HG02588 (cell line): ENCODE measurements around the gene PRPSAP2.
A peak's percentile ranks its signal among the peaks of the same experiment; 100 is the strongest.
"Not testable (repeated sequence)": the region's sequence is repeated elsewhere in the genome, so short reads cannot be mapped to it uniquely, and the experiment has no call there.

ENCODE experiments used
- ATAC-seq: cut with Tn5 transposase; IDR thresholded peaks from one replicate; pipeline ENCODE4 v1.9.1; 2021; ENCODE audit warnings: mild to moderate bottlenecking, moderate library complexity; ENCODE audit not compliant: unreplicated experiment

The PRPSAP2 gene

DNA sequence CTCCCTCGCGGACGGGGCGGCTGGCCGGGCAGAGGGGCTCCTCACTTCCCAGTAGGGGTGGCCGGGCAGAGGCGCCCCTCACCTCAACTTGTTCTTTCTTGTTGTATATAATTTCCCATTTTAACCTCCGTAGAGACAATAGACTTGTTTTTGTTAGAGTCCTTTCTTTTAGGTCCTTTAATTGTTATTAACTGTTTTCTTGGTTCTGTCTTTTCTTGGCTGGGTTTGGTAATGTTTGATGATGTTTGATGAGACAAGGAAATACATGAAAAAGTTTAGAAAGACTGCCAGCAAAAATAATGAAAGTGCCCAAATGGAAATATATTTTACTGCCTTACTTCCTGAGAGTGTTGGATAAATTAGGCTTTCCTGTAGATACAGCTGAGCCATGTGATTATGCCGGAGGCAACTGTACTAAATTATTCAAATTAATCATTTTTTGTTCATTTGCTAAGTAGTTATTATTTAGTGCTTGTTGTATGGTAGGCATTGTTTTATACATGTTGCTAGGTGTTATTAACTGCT is 30.9 kb downstream of the PRPSAP2 start:
- ATAC-seq = no peak

DNA sequence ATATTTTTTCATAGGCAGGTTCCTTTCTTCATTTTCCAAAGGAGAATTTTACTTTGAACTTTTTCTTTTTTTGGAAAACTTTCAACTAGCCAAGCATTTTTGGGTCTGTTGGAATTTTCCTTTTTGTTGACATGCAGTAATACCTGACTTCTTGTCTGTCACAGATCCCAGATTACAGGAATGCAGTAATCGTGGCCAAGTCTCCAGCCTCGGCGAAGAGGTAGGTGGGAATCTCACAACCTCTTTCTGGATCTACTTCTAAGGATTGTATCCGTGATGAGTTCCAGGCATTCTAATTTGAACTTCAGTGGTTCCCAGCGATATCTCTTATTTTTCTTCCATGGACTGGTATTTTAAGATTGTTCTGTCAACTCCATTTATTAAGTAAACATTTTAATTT is 31.7 kb downstream of the PRPSAP2 start:
- ATAC-seq = no peak

GRCh38 chr17:18891541-18891940 is 33.6 kb downstream of the PRPSAP2 start:
- no peak for ATAC-seq

DNA sequence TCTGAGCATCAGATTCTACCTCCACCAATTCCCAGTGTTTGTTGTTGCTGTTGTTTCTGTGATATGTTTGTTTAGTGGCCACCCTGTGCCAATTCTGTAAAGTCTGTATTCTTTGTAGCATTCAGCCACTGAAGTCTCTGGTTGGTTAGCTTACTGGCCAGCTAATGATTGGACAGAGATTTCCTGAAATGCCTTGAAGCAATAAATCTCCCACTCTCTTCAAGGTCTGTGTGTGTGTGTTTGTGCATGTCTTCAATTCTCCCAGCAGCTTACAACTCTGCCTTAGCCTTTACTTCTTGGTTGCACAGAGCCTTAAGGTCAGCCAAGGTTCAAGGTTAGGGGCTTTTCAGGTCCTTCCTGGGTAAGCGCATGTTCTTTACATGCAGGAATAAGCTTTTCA is 38.2 kb downstream of the PRPSAP2 start:
- ATAC-seq = no peak

- no peak for ATAC-seq
These were observed 39.0 kb downstream of the PRPSAP2 start for GRCh38 chr17:18896947-18897346.

DNA sequence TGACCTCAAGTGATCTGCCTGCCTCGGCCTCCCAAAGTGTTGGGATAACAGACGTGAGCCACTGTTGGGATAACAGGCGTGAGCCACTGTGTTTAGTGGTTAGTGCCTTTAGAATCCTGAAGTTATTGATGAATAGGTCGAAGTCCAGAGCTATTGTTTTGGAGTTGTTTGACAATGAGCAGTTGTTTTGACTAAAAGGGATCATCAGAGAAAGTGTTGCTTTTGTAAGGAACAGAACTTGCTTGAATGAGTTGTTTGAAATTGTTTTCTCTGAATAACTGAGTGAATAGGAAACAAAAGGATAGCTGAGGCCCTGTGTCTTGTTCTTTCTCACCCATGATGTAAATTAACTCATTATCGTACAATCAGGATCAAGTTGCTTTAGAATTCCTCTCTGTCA is 46.6 kb downstream of the PRPSAP2 start:
- no peak for ATAC-seq

- no peak for ATAC-seq
These were observed 47.3 kb downstream of the PRPSAP2 start for GRCh38 chr17:18905226-18905625.

DNA sequence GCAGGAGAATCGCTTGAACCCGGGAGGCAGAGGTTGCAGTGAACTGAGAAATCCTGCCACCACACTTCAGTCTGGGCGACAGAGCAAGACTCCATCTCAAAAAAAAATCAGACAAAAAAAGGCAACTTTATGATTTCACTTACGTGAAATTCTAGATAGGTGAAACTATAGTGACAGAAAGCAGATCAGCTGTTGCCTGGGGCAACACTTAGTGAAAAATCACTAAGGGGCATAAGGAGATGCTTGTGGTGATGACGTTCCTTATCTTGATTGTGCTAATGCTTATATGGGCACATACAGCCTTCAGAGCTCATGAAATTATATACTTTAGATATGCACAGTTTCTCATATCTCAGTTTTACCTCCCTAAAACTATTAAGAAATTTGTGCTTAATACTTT is 52.4 kb downstream of the PRPSAP2 start:
- ATAC-seq = no peak

- no peak for ATAC-seq
These were observed 53.0 kb downstream of the PRPSAP2 start for GRCh38 chr17:18910881-18911280.

- ATAC-seq = no peak
These were observed 59.0 kb downstream of the PRPSAP2 start for GRCh38 chr17:18916816-18917500.

DNA sequence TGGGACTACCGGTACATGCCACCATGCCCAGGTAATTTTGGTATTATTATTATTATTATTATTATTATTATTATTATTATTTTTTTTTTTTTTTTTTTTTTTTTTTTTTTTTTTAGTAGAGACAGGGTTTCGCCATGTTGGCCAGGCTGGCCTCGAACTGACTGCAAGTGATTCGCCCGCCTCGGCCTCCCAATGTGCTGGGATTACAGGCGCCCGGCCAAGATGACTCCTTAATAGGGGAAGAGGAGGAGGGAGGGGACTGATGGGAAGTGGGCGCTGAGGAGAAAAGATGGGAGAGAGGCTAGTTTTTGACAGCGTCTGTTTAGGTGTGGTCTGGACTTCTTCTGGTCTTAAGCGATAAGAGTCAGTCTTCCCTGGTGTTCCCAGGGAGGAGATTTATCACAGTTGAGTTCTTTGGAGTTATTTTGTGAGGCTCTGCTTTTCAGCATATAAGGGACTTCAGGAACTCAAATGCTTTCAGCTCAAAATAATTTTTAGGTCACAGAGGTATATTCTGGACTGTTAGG is 59.6 kb downstream of the PRPSAP2 start:
- no peak for ATAC-seq

GRCh38 chr17:18919963-18920362 is 62.0 kb downstream of the PRPSAP2 start:
- ATAC-seq = no peak

DNA sequence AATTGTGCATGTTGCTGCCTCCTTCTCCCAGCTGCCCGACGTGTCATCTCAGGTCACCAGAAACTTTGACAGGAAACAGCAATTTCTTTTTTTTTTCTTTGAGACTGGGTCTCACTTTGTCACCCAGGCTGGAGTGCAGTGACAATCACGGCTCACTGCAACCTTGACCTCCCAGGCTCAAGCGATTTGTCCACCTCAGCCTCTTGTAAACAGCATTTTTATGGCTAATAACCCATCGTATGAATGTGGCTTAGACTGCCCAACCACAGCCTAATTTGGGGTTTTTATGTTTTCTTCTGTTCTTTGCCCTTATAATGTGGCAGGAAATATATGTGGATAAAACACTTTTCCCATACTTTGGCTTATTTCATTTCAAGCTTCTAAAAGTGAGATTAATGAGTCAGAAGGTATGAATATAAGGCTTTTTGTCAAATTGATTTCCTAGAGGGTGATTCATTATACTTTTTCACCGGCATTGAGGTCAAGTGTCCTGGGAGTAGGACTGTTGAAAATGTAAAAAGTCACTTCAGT is 63.0 kb downstream of the PRPSAP2 start:
- ATAC-seq = no peak

- ATAC-seq = no peak
These were observed 63.6 kb downstream of the PRPSAP2 start for GRCh38 chr17:18921485-18921884.

- ATAC-seq = peak; percentile 61
These were observed 64.1 kb downstream of the PRPSAP2 start for GRCh38 chr17:18921912-18922451.

DNA sequence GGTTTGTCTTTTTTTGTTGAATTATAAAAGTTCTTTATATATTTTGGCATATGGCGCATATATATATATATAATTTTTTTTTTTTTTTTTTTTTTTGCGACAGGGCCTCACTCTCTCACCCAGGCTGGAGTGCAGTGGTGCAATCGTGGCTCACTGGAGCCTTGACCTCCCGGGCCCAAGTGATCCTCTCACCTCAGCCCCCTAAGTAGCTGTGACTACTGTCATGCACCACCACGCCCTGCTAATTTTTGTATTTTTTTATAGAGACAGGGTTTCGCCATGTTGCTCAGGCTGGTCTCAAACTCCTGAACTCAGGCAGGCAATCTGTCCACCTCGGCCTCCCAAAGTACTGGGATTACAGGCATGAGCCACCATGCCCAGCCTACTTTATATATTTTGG is 64.7 kb downstream of the PRPSAP2 start:
- not testable (repeated sequence) for ATAC-seq

- ATAC-seq = no peak
These were observed 67.3 kb downstream of the PRPSAP2 start for GRCh38 chr17:18925187-18925586.

- ATAC-seq = no peak
These were observed 70.7 kb downstream of the PRPSAP2 start for GRCh38 chr17:18928628-18929125.

GRCh38 chr17:18932360-18933055 is 74.6 kb downstream of the PRPSAP2 start:
- no peak for ATAC-seq

DNA sequence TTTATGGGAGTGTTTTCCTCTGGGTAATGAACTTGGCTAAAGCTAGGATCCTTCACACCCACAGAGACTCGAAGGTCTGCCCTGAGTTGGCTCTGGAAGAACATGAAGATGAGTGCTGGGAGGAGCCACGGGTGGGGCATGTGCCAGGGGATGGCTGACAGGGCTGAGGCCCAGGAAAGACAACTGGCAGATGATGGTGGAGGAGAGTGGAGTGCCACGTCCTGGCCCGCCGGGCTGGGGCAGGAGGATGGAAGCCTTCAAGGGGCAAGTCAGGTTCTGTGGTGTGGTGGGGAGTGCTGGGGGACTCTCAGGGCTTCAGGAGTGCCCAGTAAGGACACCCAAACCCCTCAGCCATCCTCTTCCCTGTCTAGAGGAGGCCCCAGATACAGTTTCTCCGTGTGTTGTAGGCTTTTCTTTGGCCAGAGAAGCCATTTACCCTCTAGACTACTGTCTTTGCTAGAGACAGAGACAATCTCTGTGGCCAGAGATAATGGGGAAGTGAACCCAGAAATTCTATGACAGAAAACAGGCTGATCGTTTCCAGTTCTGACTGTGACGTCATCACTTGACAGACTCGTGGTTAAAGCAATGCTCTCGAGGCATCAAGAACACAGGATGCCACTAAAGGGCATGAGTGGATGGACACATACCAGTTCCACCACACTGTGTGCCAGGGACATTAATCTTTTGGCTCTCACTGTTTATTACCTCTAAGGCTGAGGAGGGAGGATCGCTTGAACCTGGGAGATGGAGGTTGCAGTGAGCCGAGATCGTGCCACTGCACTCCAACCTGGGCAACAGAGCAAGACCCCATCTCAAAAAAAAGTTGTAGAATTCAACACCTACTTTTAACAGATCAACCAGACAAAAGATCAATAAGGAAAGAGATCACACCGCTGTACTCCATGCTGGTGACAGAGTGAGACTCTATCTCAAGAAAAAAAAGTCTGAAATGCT is 75.4 kb downstream of the PRPSAP2 start:
- ATAC-seq = no peak
